ENCODE data around the gene MAP3K2. TPM values are rescaled to one million over a fixed set of nuclear protein-coding genes. Genes with fewer than 3 reads are reported as not detected.

Gene MAP3K2, protein sequence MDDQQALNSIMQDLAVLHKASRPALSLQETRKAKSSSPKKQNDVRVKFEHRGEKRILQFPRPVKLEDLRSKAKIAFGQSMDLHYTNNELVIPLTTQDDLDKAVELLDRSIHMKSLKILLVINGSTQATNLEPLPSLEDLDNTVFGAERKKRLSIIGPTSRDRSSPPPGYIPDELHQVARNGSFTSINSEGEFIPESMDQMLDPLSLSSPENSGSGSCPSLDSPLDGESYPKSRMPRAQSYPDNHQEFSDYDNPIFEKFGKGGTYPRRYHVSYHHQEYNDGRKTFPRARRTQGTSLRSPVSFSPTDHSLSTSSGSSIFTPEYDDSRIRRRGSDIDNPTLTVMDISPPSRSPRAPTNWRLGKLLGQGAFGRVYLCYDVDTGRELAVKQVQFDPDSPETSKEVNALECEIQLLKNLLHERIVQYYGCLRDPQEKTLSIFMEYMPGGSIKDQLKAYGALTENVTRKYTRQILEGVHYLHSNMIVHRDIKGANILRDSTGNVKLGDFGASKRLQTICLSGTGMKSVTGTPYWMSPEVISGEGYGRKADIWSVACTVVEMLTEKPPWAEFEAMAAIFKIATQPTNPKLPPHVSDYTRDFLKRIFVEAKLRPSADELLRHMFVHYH
- 10 to 100 TPM; 55.7 to 58.5 TPM for total RNA-seq

DNA sequence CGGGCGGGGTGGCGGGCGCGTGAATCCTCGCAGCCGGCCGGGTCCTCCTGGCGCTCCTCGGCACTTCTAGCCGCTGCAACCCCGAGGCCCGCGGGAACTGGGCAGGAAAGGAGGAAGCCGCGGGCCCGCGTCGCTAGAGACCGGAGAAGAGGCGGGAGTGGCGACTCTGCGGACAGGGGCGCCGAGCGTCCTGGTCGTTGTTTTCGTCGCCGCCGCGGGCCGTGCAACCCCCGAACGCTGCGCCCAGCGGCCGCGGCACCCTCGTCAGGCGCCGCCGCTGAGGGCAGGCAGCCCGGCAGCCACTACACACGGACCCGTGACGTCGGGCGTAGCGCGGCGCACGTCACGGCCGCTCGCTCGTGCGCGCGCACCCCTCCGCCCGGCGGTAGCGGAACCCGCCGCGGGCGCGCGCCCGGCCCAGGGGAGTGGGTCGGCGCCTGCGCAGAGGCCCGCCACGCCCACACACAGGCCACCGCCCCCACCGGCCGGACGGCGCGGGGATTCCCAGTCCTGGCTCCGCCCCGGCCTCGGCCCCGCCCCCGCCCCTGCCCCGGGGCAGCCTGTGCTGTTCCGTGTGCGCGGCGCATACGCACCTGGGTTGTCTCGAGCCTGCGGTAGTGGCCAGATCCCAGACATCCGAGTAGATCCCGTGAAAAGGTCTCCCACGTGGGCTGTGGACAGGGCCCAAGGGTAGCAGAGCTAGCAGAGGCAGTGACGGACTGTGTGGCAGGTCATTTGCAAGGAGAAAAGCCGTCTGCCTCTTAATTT, at the start of gene MAP3K2:
Gene MAP3K2, minus strand, starts transcription at position 321 of the 768 bp plus-strand sequence. CDS start 44,846 bp downstream, outside the sequence.
- POLR2A ChIA-PET: interaction anchor here (0.7 to 2.6 kb wide), 8 partner anchors 9 to 94 kb away, joined by 3 to 14 read pairs (median 4); partner anchors contain the start of gene ERCC3
- Mint-ChIP-seq H3K4me3 (peak within 1 kb of the TSS; percentile 90), H3K4me1 (ENCODE audit: low read depth) (peaks cover 60% of the 10 kb centered on the region), H3K27ac (peak within 1 kb of the TSS; percentile 87), H3K27me3 (ENCODE audit: low read depth) (no peaks in the 10 kb centered on the region), H3K36me3 (ENCODE audit: low read depth) (peaks cover 14% of the 10 kb centered on the region), H3K9me3 (ENCODE audit: insufficient read depth) (no peaks in the 10 kb centered on the region)
- ATAC-seq: peak; percentile 82
- CTCF ChIA-PET: interaction anchor here (0.7 to 2.3 kb wide), 5 partner anchors 11 to 203 kb away, joined by 3 to 10 read pairs (median 4); no protein-coding TSS in a partner anchor
- peak; percentile 93 for DNase-seq

DNA sequence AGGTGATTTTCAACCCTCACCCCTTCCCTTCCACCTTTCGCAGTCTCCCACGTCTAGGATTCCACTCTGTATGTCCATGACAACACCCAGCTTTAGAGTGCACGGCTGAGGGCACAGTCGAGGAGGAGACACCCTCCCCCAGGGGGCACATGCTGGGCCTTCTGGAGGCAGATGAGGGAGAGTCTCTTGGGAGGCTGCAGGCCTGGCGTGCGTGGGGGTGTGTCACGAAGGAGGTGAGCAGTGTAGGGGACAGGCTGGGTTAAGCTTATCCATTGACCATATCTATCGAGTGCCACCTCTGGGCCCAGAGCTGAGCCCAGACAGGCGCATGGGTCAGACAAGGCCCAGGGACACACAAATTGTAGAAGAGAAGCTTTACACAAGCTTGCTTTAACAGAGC, 49.3 kb upstream of the MAP3K2 start:
- no peaks in the 10 kb centered on the region for H3K36me3 Mint-ChIP-seq (ENCODE audit: low read depth)
- peaks cover 4% of the 10 kb centered on the region for H3K9me3 Mint-ChIP-seq (ENCODE audit: insufficient read depth)
- POLR2A ChIA-PET: no interaction called here
- DNase-seq (no peak), ATAC-seq (no peak)
- no peaks in the 10 kb centered on the region for H3K4me1 Mint-ChIP-seq (ENCODE audit: low read depth)
- H3K27ac Mint-ChIP-seq: no peak overlapping the region
- no peak overlapping the region for H3K4me3 Mint-ChIP-seq
- no peaks in the 10 kb centered on the region for H3K27me3 Mint-ChIP-seq (ENCODE audit: low read depth)
- CTCF ChIA-PET: no interaction called here

DNA sequence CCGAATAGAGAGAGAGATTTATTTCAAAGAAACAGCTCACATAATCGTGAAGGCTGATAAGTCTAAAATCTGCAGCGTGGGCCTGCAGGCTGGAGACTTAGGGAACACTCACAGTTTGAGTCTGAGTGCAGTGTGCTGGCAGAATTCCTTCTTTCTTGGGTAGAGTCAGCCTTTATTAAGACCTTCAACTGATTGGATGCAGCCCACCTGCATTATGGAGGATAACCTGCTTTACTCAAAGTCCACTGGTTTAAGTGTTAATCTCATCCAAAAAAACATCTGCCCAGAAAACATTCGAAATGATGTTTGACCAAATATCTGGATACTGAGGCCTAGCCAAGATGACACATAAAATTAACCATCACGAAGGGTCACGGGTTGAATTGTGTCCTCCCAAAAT, 46.7 kb upstream of the MAP3K2 start:
- Mint-ChIP-seq H3K27me3 (ENCODE audit: low read depth) (no peaks in the 10 kb centered on the region), H3K4me1 (ENCODE audit: low read depth) (no peaks in the 10 kb centered on the region), H3K9me3 (ENCODE audit: insufficient read depth) (no peaks in the 10 kb centered on the region), H3K4me3 (no peak overlapping the region), H3K27ac (no peak overlapping the region), H3K36me3 (ENCODE audit: low read depth) (no peaks in the 10 kb centered on the region)
- ChIA-PET CTCF (no interaction called here), POLR2A (no interaction called here)
- ATAC-seq (no peak), DNase-seq (no peak)

DNA sequence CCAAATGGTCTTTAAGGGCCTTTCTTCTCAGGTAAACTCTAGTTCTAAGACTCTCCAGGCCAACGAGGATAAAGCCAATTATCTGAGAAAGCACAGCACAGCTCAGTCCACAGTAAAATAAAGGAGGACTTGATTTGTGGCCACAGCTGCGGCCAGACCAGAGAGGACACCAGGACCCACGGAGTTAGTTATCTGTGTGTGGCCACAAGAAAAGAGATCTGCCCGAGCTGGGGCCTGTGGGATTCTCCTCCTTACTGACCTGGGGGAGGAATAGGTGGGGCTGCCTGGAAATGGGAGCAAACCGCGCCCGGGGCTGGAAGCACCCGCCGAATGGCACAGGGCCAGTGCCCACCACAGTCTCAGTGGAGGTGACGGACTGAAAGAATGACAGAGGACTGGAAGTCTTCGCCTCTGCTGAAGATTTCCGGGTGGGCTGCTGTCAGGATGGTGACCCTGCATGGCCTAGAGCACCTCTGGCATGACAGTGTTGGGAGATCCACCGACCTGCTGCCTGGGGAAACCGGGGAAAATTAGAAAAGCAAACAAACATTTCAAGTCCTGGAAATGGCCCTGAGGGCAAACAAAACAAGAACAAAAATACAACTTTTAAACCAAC, 43.7 kb upstream of the MAP3K2 start:
- Mint-ChIP-seq H3K27me3 (ENCODE audit: low read depth) (no peaks in the 10 kb centered on the region), H3K4me3 (no peak overlapping the region), H3K9me3 (ENCODE audit: insufficient read depth) (no peaks in the 10 kb centered on the region), H3K4me1 (ENCODE audit: low read depth) (no peaks in the 10 kb centered on the region), H3K27ac (no peak overlapping the region), H3K36me3 (ENCODE audit: low read depth) (no peaks in the 10 kb centered on the region)
- POLR2A ChIA-PET: no interaction called here
- CTCF ChIA-PET: interaction anchor here (0.7 kb wide), 1 partner anchor 50 kb away, joined by 3 read pairs; no protein-coding TSS in a partner anchor
- DNase-seq: no peak
- ATAC-seq: no peak

DNA sequence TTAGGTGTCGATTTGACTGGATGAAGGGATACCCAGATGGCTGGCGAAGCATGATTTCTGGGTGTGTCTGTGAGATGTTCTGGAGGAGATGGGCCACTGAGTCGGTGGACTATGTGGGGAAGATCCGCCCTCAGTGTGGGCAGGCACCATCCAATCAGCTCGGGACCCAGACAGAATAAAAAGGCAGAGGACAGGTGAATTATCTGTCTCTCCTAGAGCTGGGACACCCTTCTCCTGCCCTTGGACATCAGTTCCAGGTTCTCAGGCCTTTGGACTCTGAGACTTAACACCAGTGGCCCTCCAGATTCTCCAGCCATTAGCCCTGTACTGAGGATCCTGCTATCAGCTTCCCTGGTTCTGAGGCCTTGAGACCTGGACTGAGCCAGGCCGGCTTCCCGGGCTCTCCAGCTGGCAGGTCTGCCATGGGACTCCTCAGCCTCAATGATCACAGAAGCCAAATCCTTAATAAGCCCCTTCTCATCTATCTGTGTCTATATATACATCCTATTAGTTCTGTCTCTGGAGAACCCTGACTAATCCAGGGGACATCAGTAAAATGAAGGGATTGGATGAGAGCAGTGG, 42.2 kb upstream of the MAP3K2 start:
- Mint-ChIP-seq H3K27me3 (ENCODE audit: low read depth) (peaks cover 4% of the 10 kb centered on the region), H3K36me3 (ENCODE audit: low read depth) (no peaks in the 10 kb centered on the region), H3K27ac (no peak overlapping the region), H3K4me3 (no peak overlapping the region), H3K9me3 (ENCODE audit: insufficient read depth) (no peaks in the 10 kb centered on the region), H3K4me1 (ENCODE audit: low read depth) (no peaks in the 10 kb centered on the region)
- POLR2A ChIA-PET: interaction anchor here (1.0 kb wide), 1 partner anchor 170 kb away, joined by 3 read pairs; no protein-coding TSS in a partner anchor
- ATAC-seq (no peak), DNase-seq (no peak)
- CTCF ChIA-PET: interaction anchor here (0.8 kb wide), 1 partner anchor 362 kb away, joined by 3 read pairs; no protein-coding TSS in a partner anchor

DNA sequence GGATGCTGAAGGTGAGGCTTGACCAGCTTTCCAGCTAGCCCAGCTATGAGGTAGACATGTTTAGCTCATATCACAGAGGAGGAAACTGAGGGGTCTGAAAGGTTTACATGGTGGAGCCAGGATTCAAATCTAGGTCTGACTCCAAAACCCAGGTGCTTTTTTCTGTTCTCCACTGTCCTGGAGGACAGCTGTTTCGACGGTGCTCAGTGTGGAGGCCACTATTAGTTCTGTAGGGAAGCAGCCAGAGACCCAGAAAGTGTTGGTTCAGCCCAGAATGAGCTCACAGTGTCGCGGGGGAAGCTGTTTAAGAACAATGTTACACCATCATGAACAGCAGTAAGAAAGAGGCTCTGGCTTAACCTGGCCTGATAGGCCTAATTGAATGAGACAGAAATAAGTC, 41.5 kb upstream of the MAP3K2 start:
- ATAC-seq (no peak), DNase-seq (no peak)
- no peak overlapping the region for H3K4me3 Mint-ChIP-seq
- H3K9me3 Mint-ChIP-seq (ENCODE audit: insufficient read depth): no peaks in the 10 kb centered on the region
- H3K27ac Mint-ChIP-seq: no peak overlapping the region
- no peaks in the 10 kb centered on the region for H3K4me1 Mint-ChIP-seq (ENCODE audit: low read depth)
- CTCF ChIA-PET: interaction anchor here (0.8 to 1.8 kb wide), 2 partner anchors 232 to 361 kb away, joined by 3 to 4 read pairs; no protein-coding TSS in a partner anchor
- H3K27me3 Mint-ChIP-seq (ENCODE audit: low read depth): peaks cover 4% of the 10 kb centered on the region
- POLR2A ChIA-PET: interaction anchor here (1.0 kb wide), 1 partner anchor 170 kb away, joined by 3 read pairs; no protein-coding TSS in a partner anchor
- no peaks in the 10 kb centered on the region for H3K36me3 Mint-ChIP-seq (ENCODE audit: low read depth)

DNA sequence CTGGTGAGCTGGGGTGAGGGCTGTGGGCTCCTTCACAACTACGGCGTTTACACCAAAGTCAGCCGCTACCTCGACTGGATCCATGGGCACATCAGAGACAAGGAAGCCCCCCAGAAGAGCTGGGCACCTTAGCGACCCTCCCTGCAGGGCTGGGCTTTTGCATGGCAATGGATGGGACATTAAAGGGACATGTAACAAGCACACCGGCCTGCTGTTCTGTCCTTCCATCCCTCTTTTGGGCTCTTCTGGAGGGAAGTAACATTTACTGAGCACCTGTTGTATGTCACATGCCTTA, 41.0 kb upstream of the MAP3K2 start:
- Mint-ChIP-seq H3K4me1 (ENCODE audit: low read depth) (peaks cover 3% of the 10 kb centered on the region), H3K36me3 (ENCODE audit: low read depth) (no peaks in the 10 kb centered on the region), H3K9me3 (ENCODE audit: insufficient read depth) (no peaks in the 10 kb centered on the region), H3K27me3 (ENCODE audit: low read depth) (peaks cover 7% of the 10 kb centered on the region), H3K4me3 (no peak overlapping the region), H3K27ac (no peak overlapping the region)
- ChIA-PET CTCF (interaction anchor here (1.8 kb wide), 1 partner anchor 232 kb away, joined by 4 read pairs; no protein-coding TSS in a partner anchor), POLR2A (no interaction called here)
- DNase-seq (no peak), ATAC-seq (no peak)

DNA sequence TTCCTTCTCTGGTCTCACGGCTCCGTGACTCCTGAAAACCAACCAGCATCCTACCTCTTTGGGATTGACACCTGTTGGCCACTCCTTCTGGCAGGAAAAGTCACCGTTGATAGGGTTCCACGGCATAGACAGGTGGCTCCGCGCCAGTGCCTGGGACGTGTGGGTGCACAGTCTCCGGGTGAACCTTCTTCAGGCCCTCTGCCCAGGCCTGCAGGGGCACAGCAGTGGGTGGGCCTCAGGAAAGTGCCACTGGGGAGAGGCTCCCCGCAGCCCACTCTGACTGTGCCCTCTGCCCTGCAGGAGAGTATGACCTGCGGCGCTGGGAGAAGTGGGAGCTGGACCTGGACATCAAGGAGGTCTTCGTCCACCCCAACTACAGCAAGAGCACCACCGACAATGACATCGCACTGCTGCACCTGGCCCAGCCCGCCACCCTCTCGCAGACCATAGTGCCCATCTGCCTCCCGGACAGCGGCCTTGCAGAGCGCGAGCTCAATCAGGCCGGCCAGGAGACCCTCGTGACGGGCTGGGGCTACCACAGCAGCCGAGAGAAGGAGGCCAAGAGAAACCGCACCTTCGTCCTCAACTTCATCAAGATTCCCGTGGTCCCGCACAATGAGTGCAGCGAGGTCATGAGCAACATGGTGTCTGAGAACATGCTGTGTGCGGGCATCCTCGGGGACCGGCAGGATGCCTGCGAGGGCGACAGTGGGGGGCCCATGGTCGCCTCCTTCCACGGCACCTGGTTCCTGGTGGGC, 40.5 kb upstream of the MAP3K2 start:
- H3K9me3 Mint-ChIP-seq (ENCODE audit: insufficient read depth): no peaks in the 10 kb centered on the region
- H3K36me3 Mint-ChIP-seq (ENCODE audit: low read depth): no peaks in the 10 kb centered on the region
- H3K4me1 Mint-ChIP-seq (ENCODE audit: low read depth): peaks cover 6% of the 10 kb centered on the region
- ATAC-seq (no peak), DNase-seq (no peak)
- H3K27ac Mint-ChIP-seq: no peak overlapping the region
- POLR2A ChIA-PET: no interaction called here
- H3K4me3 Mint-ChIP-seq: no peak overlapping the region
- CTCF ChIA-PET: interaction anchor here (1.8 kb wide), 1 partner anchor 231 kb away, joined by 4 read pairs; no protein-coding TSS in a partner anchor
- H3K27me3 Mint-ChIP-seq (ENCODE audit: low read depth): peaks cover 11% of the 10 kb centered on the region

DNA sequence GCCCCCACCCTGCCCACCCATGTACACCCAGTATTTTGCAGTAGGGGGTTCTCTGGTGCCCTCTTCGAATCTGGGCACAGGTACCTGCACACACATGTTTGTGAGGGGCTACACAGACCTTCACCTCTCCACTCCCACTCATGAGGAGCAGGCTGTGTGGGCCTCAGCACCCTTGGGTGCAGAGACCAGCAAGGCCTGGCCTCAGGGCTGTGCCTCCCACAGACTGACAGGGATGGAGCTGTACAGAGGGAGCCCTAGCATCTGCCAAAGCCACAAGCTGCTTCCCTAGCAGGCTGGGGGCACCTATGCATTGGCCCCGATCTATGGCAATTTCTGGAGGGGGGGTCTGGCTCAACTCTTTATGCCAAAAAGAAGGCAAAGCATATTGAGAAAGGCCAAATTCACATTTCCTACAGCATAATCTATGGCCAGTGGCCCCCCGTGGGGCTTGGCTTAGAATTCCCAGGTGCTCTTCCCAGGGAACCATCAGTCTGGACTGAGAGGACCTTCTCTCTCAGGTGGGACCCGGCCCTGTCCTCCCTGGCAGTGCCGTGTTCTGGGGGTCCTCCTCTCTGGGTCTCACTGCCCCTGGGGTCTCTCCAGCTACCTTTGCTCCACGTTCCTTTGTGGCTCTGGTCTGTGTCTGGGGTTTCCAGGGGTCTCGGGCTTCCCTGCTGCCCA, 39.7 kb upstream of the MAP3K2 start:
- Mint-ChIP-seq H3K4me3 (no peak overlapping the region), H3K36me3 (ENCODE audit: low read depth) (no peaks in the 10 kb centered on the region), H3K4me1 (ENCODE audit: low read depth) (peaks cover 8% of the 10 kb centered on the region), H3K9me3 (ENCODE audit: insufficient read depth) (no peaks in the 10 kb centered on the region), H3K27ac (no peak overlapping the region), H3K27me3 (ENCODE audit: low read depth) (peaks cover 16% of the 10 kb centered on the region)
- no peak for DNase-seq
- ChIA-PET POLR2A (no interaction called here), CTCF (interaction anchor here (1.8 kb wide), 1 partner anchor 230 kb away, joined by 4 read pairs; no protein-coding TSS in a partner anchor)
- ATAC-seq: no peak

DNA sequence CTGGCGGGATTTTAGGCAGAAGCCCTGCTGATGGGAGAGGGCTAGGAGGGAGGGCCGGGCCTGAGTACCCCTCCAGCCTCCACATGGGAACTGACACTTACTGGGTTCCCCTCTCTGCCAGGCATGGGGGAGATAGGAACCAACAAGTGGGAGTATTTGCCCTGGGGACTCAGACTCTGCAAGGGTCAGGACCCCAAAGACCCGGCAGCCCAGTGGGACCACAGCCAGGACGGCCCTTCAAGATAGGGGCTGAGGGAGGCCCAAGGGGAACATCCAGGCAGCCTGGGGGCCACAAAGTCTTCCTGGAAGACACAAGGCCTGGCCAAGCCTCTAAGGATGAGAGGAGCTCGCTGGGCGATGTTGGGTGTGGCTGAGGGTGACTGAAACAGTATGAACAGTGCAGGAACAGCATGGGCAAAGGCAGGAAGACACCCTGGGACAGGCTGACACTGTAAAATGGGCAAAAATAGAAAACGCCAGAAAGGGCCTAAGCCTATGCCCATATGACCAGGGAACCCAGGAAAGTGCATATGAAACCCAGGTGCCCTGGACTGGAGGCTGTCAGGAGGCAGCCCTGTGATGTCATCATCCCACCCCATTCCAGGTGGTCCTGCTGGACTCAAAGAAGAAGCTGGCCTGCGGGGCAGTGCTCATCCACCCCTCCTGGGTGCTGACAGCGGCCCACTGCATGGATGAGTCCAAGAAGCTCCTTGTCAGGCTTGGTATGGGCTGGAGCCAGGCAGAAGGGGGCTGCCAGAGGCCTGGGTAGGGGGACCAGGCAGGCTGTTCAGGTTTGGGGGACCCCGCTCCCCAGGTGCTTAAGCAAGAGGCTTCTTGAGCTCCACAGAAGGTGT, 39.0 kb upstream of the MAP3K2 start:
- DNase-seq (no peak), ATAC-seq (no peak)
- POLR2A ChIA-PET: no interaction called here
- H3K27ac Mint-ChIP-seq: no peak overlapping the region
- H3K36me3 Mint-ChIP-seq (ENCODE audit: low read depth): no peaks in the 10 kb centered on the region
- H3K4me1 Mint-ChIP-seq (ENCODE audit: low read depth): peaks cover 9% of the 10 kb centered on the region
- H3K4me3 Mint-ChIP-seq: no peak overlapping the region
- peaks cover 23% of the 10 kb centered on the region for H3K27me3 Mint-ChIP-seq (ENCODE audit: low read depth)
- no peaks in the 10 kb centered on the region for H3K9me3 Mint-ChIP-seq (ENCODE audit: insufficient read depth)
- CTCF ChIA-PET: no interaction called here

All from activated CD8-positive, alpha-beta T cell treated with anti-CD3 and anti-CD28 coated beads, Interleukin-2, amount 10 ng/mL, durations not matched to agents 7 days and 5 days (primary cell).